GM18511 (cell line): ENCODE measurements around the gene GSG1L.

Experiments used
- ATAC-seq: cut with Tn5 transposase; IDR thresholded peaks from one replicate; pipeline ENCODE4 v1.9.1; 2021; ENCODE audit warnings: mild to moderate bottlenecking, moderate library complexity; ENCODE audit not compliant: unreplicated experiment

GSG1L gene

DNA sequence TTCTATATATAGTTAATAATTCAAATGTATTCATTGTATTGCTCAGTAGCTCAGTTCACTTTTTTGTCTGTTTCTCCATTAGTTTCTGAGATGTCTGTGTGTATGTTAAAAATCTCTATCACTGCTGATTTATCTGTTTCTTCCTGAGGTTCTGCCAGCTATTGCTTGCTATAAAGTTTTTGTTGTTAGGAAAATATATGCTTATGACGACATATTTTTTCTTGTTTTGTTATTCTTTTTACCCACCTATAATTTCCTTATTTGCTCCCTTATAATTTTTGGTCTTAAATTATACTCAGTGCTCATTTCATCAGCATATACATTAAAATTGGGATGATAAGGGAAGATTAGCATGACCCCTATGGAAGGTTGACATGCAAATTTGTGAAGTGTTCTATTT lies 200.6 kb downstream of the GSG1L start:
- ATAC-seq, result no peak

DNA sequence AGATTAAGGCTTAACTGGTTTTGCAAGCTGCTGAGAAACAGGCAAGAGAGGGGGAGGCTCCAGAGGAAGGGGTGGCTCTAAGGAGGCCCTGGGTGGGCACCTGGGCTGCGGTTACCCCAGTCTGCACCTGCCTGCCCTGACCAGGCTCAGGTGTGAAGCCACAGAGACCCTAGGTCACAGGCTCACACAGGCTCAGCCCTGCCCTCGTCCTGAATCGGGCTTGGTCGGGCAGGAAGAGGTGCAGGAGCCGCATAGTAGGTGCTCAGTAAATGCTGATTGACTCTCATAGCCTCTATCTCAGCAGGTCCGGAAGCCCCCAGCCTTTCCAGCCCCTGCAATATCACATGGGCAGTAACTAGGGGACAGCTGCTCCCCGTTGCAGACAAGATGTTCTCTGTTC lies 203.4 kb downstream of the GSG1L start:
- ATAC-seq, result no peak

DNA sequence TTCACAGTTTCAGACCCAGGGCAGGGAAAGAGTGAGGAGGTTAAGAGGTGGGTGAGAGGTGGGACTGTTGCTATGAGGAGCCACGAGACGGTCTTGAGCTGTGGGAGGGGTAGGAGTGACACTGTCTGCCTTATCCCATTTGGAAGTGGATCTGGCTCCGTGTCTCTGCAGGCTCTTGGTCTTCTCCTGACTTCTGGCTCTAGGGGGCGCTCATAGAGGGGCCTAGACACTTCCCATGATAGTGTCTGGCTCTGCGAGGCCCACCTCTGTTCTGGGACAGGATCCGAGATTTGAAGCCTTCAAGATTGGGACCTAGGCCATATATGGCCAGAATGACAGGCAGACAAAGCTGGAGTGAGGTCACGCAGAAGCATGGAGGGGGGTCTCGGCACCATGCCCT lies 204.5 kb downstream of the GSG1L start:
- ATAC-seq, result no peak

DNA sequence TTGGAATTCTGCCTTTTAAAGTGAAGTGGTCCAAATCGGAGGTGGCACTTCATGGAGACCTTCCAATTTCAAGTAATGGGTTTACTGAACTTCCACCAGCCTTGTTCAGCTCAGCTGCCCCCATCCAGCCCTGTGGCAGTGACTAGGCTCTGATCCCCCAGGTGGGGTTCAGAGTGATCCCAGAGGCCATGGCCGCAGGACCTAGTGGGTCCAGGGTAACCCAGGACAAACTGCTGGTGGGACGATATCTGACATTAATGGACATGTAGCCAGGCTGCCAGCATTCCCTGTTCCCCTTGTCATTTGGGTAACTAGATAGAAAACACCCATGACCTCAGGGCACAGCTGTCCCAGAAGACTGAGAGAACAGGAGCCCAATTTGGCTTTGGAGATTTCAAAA lies 209.9 kb downstream of the GSG1L start:
- ATAC-seq, result no peak

DNA sequence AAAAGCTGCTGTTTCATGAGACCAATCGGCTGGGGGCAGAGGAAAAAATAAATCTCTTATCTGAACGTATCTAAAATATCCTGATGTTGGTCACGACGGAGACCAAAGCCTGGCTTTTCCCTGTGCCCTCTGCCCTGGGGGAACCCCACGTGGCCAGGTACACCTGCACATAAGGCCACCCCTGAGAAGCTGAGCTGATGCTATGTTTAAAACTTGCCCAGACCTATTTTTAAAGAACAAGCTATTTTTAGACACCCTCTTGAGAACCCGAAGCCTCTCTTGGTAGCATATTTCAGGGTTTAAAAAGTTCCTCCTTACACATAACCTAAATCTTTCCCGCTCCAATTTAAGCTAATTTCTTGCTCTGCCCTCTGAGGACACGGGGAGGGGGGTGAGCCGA lies 210.4 kb downstream of the GSG1L start:
- ATAC-seq, result no peak

DNA sequence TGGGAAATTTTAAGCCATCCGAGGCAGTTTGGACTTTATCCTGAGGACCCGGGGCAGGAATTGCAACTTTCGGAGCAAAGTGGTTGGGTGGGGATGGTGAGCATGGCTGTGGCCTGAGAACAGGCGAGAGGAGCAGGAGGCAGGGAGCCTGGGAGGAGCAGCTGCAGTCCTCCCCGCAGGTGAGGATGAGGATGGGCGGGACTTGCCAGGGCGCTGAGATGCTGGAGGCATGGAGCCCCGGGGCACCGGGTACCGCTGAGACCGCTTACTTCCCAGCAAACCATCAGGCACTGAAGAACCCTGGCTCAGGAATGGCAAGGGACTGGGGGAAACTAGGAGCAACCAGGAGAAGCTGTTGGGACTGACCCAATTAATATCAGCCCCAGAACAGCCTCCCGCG lies 210.8 kb downstream of the GSG1L start:
- no peak for ATAC-seq

DNA sequence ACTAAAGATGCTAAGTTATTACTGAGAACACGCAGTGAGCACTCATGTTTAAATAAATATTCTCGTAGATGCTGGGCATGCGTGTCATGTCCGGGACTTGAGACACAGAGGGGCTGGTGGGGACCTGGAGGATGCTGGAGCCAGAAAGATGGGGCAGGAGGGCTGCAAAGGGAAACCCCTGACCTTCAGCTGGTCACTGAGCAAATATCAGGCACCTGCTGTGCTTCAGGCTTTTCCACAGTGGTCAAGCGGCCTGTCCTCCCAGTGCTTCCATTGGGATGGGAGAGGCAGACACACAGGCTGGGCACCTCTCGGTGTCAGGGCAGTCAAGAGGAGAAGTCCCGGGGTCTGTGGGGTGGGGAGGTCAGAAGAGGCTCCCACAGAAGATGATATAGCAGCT lies 211.4 kb downstream of the GSG1L start:
- no peak for ATAC-seq

DNA sequence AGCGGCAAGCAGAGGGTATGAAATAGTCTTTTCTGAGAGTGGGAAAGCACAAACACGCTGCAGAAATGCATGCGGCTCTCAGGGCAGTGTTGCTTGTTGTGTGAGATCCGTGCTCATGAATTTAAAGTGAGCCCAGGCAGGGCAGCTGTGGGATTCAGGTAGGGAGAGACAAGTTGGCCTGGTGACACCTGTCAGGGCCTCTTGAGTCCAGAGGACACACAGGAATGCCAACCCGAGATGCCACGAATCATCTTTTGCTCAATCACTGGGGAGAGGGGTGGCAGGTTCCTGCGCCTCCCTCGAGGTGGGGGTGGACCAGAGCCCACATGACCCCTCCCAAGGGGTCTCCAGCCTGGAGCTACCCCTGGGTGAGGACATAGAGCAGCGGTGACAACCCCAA lies 211.9 kb downstream of the GSG1L start:
- ATAC-seq, result no peak

DNA sequence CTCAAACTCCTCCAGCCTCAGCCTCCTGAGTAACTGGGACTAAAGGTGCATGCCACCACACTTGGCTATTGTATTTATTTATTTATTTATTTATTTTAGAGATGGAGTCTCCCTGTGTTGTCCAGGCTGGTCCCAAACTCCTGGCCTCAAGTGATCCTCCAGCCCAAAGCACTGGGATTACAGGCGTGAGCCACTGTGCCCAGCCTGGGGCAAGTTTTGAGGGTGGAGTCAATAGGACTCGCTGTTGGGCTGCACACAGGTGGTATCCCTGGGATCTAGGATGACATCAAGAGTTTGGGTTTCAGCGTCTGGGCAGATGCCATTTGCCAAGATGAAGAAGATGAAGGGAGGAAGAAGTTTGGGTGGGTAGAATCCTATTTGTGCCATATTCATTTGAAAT lies 213.9 kb downstream of the GSG1L start:
- ATAC-seq, result no peak

DNA sequence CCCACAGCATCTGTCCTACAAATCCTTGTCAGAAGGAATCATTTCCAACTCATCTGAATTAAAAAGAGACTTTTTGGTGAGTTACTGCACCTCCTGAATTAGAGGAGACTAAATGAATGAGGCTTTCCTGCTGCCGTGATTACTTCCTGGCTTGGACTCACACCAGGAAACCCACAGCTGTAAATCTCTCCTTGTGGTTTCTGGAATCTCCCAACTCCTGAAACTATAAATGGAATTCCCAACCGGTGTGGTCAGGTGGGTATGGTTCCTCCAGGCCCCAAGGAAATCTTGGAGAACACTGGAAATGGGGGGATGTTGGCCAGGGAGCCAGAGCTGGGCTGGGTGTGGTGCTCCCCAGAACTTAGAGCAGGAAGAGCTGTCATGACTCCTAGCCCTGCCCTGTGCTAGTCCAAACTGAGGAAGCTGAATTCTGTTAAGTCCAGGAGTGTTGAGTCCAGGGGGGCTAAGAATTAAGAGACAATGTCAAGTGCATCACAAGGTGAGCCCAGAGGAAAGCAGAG lies 216.4 kb downstream of the GSG1L start:
- ATAC-seq, result no peak

DNA sequence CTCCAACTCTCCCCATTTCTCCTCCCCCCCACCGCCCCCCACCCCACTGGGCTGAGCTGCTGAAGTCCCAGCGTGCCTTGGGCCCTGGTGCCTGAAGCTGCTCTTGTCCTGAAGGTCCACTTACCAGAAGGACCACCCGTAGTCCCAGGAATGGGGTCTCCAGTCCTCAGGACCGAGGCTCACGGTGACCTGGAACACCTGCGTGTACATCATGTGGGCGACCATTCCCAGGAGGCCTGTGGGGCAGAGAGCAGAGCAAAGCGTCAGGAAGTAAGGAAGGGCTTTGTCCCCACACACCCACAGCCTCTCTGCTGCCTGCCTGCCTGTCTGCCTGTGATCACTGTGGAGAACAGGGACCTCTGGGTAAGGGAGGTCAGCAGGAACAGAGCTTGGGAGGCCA lies 218.7 kb downstream of the GSG1L start:
- no peak for ATAC-seq

DNA sequence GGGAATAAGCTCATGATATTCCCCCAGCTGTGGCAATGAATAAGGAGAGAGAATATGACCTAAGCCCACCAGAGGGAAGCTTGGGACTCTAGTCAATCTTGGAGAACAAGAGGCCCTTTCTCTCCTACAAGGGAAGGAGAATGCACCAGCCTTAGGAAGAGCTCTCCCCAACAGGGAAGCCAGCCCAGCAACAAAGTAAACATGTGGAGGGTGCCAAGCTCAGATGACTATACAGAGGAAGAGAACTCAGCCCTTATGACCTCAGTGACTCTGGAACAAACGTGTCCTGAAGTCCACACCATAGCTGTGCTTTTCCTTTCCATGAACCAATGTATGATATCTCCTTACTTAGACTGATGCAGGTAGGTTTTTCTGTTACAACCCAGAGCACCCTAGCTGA lies 219.7 kb downstream of the GSG1L start:
- ATAC-seq, result no peak

DNA sequence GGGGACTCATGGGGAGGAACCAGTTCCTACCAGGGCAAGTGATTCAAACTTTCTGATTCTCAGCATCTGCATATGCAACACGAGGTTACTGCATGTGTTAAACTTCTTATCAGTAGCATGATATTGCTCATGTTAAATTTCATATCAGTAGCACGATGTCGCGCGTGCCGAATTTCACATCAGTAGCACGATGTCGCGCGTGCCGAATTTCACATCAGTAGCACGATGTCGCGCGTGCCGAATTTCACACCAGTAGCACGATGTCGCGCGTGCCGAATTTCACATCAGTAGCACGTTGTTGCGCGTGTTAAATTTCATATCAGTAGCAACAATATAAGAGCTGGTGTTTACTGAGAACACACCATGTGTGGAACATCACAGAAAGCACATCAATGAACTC lies 221.6 kb downstream of the GSG1L start:
- no peak for ATAC-seq

DNA sequence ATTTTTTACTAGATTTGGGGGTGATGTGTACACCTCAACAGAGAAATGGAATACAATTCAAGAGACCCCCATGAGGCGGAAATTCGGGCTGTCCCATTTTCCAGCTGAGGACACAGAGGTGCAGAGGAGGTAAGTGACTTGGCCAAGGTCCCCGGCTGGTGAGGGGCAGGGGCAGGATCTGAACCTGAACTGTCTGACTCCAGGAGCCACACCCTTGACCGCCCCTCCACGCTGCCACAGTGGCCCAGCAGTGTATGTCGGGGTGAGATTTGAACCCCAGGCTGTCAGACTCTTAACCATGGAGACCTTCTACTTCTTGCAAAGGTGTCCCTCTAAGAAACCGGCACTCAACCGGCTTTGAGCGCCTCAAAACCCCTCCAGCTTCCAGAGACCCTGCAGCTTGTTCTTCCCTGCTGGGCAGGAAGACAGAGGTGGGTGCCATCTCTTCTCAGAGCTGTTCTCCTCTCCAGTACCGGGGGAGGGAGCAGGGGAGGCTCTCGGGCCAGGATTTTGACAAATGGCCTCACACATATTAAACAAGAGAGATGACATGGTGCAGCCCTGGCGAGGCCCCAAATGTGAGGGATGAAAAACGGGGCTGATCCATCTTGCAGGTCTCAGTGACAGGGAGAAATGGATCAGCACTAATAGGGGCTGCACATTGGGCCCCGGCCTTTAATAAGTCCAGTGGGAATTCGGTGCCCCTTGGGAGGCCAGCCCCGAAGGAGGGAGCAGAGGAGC lies 222.3 kb downstream of the GSG1L start:
- no peak for ATAC-seq

DNA sequence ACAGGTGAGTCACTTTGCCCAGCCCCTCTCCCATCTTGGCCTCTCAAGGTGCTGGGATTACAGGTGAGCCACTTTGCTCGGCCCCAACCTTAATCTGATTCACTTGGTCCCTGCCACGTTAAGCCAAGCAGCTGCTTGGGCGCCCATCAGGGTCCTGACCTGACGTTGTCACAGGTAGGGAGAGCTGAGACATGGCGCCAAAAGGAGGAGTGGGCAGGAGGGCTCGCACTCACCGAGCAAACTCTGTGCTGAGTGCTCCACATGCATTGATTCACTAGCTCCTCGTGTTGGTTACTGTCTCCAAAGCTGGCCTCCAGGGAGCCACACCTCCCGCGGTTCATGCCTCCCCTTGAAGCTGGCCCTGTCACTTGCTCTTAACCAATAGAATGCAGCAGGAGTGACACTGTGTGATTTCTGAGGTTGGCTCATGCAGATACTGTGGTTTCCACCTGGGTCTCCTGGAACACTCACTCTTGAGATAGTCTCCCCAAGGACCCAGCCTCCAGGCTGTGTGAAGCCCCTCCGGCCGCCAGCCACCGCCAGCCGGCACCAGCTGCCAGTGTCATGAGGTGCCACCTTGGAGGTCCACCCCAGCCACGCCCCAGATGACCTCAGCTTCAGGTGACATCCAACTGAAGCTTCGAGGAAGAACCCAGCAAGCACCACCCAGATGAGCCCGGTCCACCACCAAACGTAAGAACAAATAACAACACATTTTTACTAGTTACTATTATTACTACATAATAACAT lies 223.0 kb downstream of the GSG1L start:
- no peak for ATAC-seq

DNA sequence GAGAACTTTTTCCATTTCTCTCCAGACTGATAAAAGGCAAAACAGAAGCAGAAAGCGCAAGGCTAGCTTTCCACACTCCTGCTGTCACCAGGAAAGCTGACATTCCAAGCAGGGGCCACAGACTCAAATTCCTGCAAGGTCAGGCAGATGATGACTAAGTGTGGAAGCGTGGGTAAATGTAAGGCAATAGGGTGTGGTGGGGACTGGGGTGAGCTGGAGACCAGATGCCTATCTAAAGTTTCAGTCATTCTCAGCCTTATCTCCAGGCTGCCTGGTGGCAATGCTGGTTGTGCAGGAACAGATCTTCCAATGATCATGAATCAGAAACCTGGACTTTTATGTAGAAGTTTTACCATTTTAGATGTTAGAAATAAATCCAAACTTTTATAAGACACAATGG lies 224.1 kb downstream of the GSG1L start:
- ATAC-seq, result no peak

DNA sequence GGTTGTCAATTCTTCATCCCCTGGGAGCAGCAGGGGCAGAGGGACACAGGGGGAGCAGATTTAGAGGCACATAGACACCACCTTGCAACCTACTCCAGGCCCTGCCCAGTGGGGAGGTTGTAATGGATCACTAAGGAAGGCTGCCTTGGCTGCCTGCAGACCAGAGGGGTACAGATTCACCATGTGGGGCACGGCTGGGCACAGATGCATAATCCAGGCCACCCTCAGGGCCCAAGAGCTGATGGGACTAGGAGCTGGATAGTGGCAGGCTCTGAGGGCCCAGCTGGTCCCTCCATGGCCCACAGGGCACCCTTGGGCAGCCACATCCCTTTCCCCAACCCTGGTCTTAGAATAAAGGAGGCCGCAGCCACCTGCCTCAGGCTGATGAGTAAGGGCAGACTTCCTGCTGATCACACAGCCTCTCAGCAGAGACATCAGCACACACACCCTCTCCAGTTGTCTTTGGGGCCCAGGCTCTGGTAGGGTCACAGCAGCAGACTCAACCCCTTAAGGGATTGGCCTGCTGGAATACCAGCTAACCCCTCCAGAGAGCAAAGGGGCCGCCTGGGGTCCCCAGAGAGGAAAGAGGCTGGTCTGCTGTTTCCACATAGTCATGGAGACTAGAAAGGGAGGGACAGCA lies 224.9 kb downstream of the GSG1L start:
- no peak for ATAC-seq

DNA sequence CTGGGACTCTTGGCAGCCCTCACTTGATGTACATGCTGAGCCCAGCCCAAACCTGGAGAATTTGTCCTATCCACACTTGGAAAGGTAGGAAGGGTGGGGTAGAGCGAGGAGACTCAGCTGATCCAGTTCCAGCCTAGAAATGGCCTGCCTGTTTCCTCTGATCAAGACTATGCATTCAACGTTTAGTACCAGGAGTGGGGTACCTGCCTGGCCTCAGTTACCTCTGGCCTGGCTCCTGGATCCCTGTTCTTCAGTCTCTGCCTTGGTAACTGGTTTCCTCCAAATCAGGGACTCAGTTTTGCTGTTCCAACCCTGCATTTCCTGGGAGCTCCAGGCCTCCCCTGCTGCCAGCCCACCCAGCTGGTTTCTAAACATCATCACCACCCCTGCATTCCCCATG lies 233.5 kb downstream of the GSG1L start:
- ATAC-seq, result no peak

DNA sequence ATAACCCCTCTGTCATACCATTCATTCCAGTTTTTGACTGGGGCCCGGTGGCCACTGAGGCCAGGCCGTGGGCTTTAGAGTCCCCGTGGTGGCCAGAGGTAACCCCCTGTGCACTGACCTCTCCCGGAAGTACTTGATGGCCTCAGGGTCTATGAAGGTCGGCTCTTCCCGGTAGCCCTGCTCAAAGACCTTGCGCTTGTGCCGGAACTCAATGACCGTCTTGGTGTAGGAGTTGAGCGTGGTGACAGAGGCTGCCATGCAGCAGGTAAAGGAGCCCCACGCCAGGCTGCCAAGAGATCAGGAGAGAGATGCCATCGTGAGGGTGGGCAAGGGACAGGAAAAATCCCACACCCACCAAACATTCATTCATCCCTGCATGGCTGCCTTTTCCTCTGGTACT lies 234.8 kb downstream of the GSG1L start:
- no peak for ATAC-seq

DNA sequence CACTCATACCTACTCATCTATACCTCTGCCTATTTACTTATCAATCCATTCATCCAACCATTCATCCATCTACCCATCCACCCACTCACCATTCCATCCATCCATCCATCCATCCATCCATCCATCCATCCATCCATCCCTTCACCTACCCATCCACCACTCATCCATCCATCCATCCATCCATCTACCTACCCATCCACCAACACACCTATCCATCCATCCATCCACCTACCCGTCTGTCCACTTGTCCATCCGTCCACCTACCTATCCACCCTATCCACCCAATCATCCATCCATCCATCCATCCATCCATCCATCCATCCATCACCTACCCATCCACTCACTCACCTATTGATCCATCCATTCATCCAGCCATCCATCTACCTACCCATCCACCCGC lies 235.7 kb downstream of the GSG1L start:
- ATAC-seq, result no peak

DNA sequence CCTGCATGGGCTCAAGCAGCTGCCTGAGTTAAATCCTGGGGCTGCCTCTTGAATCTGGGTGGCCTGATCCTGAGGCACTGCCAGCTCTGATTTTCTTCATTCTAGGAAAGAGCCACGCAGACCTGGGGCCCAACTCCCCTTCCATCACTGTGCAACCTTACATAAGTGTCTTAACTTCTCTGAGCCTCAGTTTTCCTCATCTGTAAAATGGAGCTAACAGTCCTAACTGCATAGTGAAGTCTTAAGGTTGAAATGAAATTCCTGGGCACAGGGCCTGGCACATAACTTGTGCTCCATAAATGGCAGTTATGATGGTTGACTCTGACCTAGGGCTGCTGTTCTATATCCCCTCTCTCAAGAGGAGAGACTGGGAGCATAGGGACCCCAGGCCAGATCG lies 236.6 kb downstream of the GSG1L start:
- ATAC-seq, result no peak
